ENCODE results near the gene CCR7. TPM values are rescaled to one million over a fixed set of nuclear protein-coding genes. Genes with fewer than 3 reads are reported as not detected.

CCR7 gene
- total and polyA plus RNA-seq, 9 donors = 0.18 to 2.5 (median 0.37) TPM; not detected in 2

DNA sequence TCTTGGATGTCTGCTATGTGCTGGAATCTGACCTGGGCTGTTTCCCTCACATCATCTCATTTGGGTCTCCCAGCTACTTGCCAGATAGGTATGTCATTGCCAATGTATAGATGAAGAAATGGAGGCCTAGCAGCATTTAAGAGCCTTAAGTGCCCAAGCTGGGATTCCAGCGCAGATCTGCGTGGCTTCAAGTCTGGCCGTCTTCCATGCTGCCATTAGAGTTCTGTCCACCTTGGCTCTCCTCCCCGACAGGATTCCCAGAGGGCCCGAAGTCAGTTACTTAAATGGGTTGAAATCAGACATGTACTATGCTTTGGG lies 33.0 kb upstream of the CCR7 start:
- TF ChIP-seq EP300 (IDR thresholded peaks at IDR 0.05) (no peak), POLR2A (IDR thresholded peaks at IDR 0.05) (no peak)
- TF ChIP-seq, protein P1, sequence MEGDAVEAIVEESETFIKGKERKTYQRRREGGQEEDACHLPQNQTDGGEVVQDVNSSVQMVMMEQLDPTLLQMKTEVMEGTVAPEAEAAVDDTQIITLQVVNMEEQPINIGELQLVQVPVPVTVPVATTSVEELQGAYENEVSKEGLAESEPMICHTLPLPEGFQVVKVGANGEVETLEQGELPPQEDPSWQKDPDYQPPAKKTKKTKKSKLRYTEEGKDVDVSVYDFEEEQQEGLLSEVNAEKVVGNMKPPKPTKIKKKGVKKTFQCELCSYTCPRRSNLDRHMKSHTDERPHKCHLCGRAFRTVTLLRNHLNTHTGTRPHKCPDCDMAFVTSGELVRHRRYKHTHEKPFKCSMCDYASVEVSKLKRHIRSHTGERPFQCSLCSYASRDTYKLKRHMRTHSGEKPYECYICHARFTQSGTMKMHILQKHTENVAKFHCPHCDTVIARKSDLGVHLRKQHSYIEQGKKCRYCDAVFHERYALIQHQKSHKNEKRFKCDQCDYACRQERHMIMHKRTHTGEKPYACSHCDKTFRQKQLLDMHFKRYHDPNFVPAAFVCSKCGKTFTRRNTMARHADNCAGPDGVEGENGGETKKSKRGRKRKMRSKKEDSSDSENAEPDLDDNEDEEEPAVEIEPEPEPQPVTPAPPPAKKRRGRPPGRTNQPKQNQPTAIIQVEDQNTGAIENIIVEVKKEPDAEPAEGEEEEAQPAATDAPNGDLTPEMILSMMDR (IDR thresholded peaks at IDR 0.05) = no peak
- 77 to 80% (median 79%) methylated on average over 5 of the region's 5 CpGs for WGBS, 3 donors
- Histone ChIP-seq H3K27ac (no peak overlapping the region), H3K9me3 (no peaks in the 10 kb centered on the region), H3K36me3 (no peaks in the 10 kb centered on the region), H3K27me3 (no peaks in the 10 kb centered on the region), H3K4me1 (ENCODE audit: insufficient read depth) (no peaks in the 10 kb centered on the region), H3K4me3 (no peak overlapping the region)
- intact Hi-C loops (cut with DNase I) = no loop called here
- DNase-seq = no peak

GRCh38 chr17:40597556-40598300 lies 32.5 kb upstream of the CCR7 start:
- H3K4me1 ChIP-seq (ENCODE audit: insufficient read depth) = no peaks in the 10 kb centered on the region
- intact Hi-C loops (cut with DNase I) = no loop called here
- no peak overlapping the region for H3K27ac ChIP-seq
- no peaks in the 10 kb centered on the region for H3K9me3 ChIP-seq
- no peak overlapping the region for H3K4me3 ChIP-seq
- H3K27me3 ChIP-seq = no peaks in the 10 kb centered on the region
- DNase-seq = no peak
- TF ChIP-seq, protein P1 (IDR thresholded peaks at IDR 0.05) = no peak
- TF ChIP-seq POLR2A (IDR thresholded peaks at IDR 0.05) (no peak), EP300 (IDR thresholded peaks at IDR 0.05) (no peak)
- H3K36me3 ChIP-seq = no peaks in the 10 kb centered on the region
- 89 to 93% (median 92%) methylated on average over 9 of the region's 9 CpGs for WGBS, 3 donors

DNA sequence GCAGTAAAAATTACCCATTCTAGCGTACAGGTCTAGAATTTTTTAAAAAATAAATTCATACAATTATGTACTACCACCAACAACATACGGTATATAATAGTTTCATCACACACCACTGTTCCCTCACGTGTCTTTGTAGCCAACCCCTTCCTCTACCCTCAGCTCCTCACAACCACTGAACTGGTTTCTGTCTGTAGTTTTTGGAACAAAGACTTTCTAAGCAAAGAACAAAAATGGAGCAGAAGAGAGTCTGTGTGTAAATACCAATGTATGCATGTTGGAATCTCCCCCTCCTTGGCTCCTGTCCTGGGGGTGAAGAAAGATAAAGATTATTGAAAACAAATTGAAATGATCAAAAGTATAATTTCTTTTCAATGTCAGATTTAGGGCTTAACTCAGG lies 31.9 kb upstream of the CCR7 start:
- Histone ChIP-seq H3K4me1 (ENCODE audit: insufficient read depth) (no peaks in the 10 kb centered on the region), H3K27ac (no peak overlapping the region), H3K27me3 (no peaks in the 10 kb centered on the region), H3K9me3 (no peaks in the 10 kb centered on the region), H3K4me3 (no peak overlapping the region), H3K36me3 (no peaks in the 10 kb centered on the region)
- DNase-seq = no peak
- WGBS, 3 donors = 83 to 87% (median 84%) methylated on average over 3 of the region's 3 CpGs
- intact Hi-C loops (cut with DNase I) = no loop called here
- no peak for TF ChIP-seq EP300 (IDR thresholded peaks at IDR 0.05)
- TF ChIP-seq POLR2A (IDR thresholded peaks at IDR 0.05) = no peak
- TF ChIP-seq, protein P1 (IDR thresholded peaks at IDR 0.05) = no peak

GRCh38 chr17:40596261-40596919 lies 31.1 kb upstream of the CCR7 start:
- no peak overlapping the region for H3K4me3 ChIP-seq
- H3K27ac ChIP-seq = no peak overlapping the region
- no peak for TF ChIP-seq POLR2A (IDR thresholded peaks at IDR 0.05)
- TF ChIP-seq, protein P1 (IDR thresholded peaks at IDR 0.05) = no peak
- no peak for TF ChIP-seq EP300 (IDR thresholded peaks at IDR 0.05)
- DNase-seq = no peak
- H3K36me3 ChIP-seq = no peaks in the 10 kb centered on the region
- intact Hi-C loops (cut with DNase I) = no loop called here
- H3K4me1 ChIP-seq (ENCODE audit: insufficient read depth) = no peaks in the 10 kb centered on the region
- 77 to 83% (median 82%) methylated on average over 7 of the region's 7 CpGs for WGBS, 3 donors
- H3K9me3 ChIP-seq = no peaks in the 10 kb centered on the region
- H3K27me3 ChIP-seq = no peaks in the 10 kb centered on the region

Data from ovary (tissue), 9 donors.